Measurements from ENCODE around the gene STH. TPM values are rescaled to one million over a fixed set of nuclear protein-coding genes. Genes with fewer than 3 reads are reported as not detected.
"Not testable (repeated sequence)": the region's sequence is repeated elsewhere in the genome, so short reads cannot be mapped to it uniquely, and the experiment has no call there.

The STH gene
- not detected for total RNA-seq
- long read RNA-seq = 0 reads

GRCh38 chr17:45998987-45999899 is at the start of gene STH:
Gene STH, plus strand, starts transcription at chr17:45999250. Its CDS starts 30 bp downstream, at chr17:45999280.
- no peak for DNase-seq (ENCODE audit: low spot score)
- intact Hi-C loops (cut with DNase I) = no loop called here

GRCh38 chr17:45949755-45950320 is 49.2 kb upstream of the STH start:
- intact Hi-C loops (cut with DNase I) = no loop called here

GRCh38 chr17:45950888-45951287 is 48.2 kb upstream of the STH start:
- intact Hi-C loops (cut with DNase I) = no loop called here
- no peak for DNase-seq (ENCODE audit: low spot score)

More at GRCh38 chr17:45949755-45950320, 49.2 kb upstream of the STH start:
- DNase-seq (ENCODE audit: low spot score) = no peak

GRCh38 chr17:45951403-45951802 is 47.6 kb upstream of the STH start:
- no peak for DNase-seq (ENCODE audit: low spot score)
- intact Hi-C loops (cut with DNase I) = no loop called here

- intact Hi-C loops (cut with DNase I) = no loop called here
These were observed 47.1 kb upstream of the STH start for GRCh38 chr17:45951941-45952340.

GRCh38 chr17:45952814-45953320 is 46.2 kb upstream of the STH start:
- no peak for DNase-seq (ENCODE audit: low spot score)
- intact Hi-C loops (cut with DNase I) = no loop called here

More at GRCh38 chr17:45951941-45952340, 47.1 kb upstream of the STH start:
- no peak for DNase-seq (ENCODE audit: low spot score)

GRCh38 chr17:45953561-45953960 is 45.5 kb upstream of the STH start:
- intact Hi-C loops (cut with DNase I) = no loop called here
- DNase-seq (ENCODE audit: low spot score) = no peak

GRCh38 chr17:45954914-45955313 is 44.1 kb upstream of the STH start:
- no peak for DNase-seq (ENCODE audit: low spot score)
- intact Hi-C loops (cut with DNase I) = no loop called here

- no peak for DNase-seq (ENCODE audit: low spot score)
- intact Hi-C loops (cut with DNase I) = no loop called here
These were observed 43.7 kb upstream of the STH start for GRCh38 chr17:45955326-45955725.

GRCh38 chr17:45956090-45956489 is 43.0 kb upstream of the STH start:
- no peak for DNase-seq (ENCODE audit: low spot score)
- intact Hi-C loops (cut with DNase I) = no loop called here

- DNase-seq (ENCODE audit: low spot score); intact Hi-C loops (cut with DNase I): not testable (repeated sequence)
These were observed 42.3 kb upstream of the STH start for GRCh38 chr17:45956746-45957145.

GRCh38 chr17:45958307-45958706 is 40.7 kb upstream of the STH start:
- DNase-seq (ENCODE audit: low spot score) = no peak
- intact Hi-C loops (cut with DNase I) = no loop called here

- DNase-seq (ENCODE audit: low spot score) = no peak
- intact Hi-C loops (cut with DNase I) = no loop called here
These were observed 39.9 kb upstream of the STH start for GRCh38 chr17:45958994-45959665.

- DNase-seq (ENCODE audit: low spot score) = no peak
- intact Hi-C loops (cut with DNase I) = no loop called here
These were observed 38.7 kb upstream of the STH start for GRCh38 chr17:45960311-45960710.

GRCh38 chr17:45961206-45961605 is 37.8 kb upstream of the STH start:
- intact Hi-C loops (cut with DNase I) = no loop called here
- no peak for DNase-seq (ENCODE audit: low spot score)

- no peak for DNase-seq (ENCODE audit: low spot score)
- intact Hi-C loops (cut with DNase I) = no loop called here
These were observed 36.7 kb upstream of the STH start for GRCh38 chr17:45962221-45962972.

GRCh38 chr17:45963283-45963682 is 35.8 kb upstream of the STH start:
- DNase-seq (ENCODE audit: low spot score) = no peak
- intact Hi-C loops (cut with DNase I) = no loop called here

- DNase-seq (ENCODE audit: low spot score) = no peak
- intact Hi-C loops (cut with DNase I) = no loop called here
These were observed 35.2 kb upstream of the STH start for GRCh38 chr17:45963889-45964288.

- intact Hi-C loops (cut with DNase I) = no loop called here
- DNase-seq (ENCODE audit: low spot score) = no peak
These were observed 34.4 kb upstream of the STH start for GRCh38 chr17:45964634-45965033.

- DNase-seq (ENCODE audit: low spot score) = no peak
- intact Hi-C loops (cut with DNase I) = no loop called here
These were observed 33.2 kb upstream of the STH start for GRCh38 chr17:45965812-45966211.
